HEK293 (cell line): Measurements from ENCODE around the gene LATS1.
A peak's percentile ranks its signal among the peaks of the same experiment; 100 is the strongest.

Experiments used
- CTCF ChIA-PET: fragments of 350-600 bp; formaldehyde crosslinking; extraction: SDS; loops from one replicate; lab custom pipeline; 2021; ENCODE audit warnings: antibody characterized with exemption; lab: Yijun Ruan, JAX
- POLR2A ChIA-PET: fragments of 300-600 bp; formaldehyde crosslinking; extraction: SDS; loops from one replicate; lab custom pipeline; 2020; ENCODE audit warnings: antibody characterized with exemption, inconsistent platforms; lab: Yijun Ruan, JAX
- H3K27ac ChIP-seq: fragments of 200-500 bp; sonication (Bioruptor generic); 2 replicates; pipeline ENCODE4 v1.5.1; 2014; ENCODE audit warnings: low read depth, low read length, control low read depth, inconsistent platforms; ENCODE audit errors: extremely low read depth
- H3K36me3 ChIP-seq, 2 experiments: fragments of 200-500 bp in 1 of 2; sonication (Bioruptor generic) in 1 of 2; 1 replicate in 1 of 2; 2 replicates in 1 of 2; pipeline ENCODE4 v1.5.1; 2014 to 2017; ENCODE audit warnings: inconsistent platforms in 2 of 2, low read length in 2 of 2; ENCODE audit not compliant: control insufficient read depth in 2 of 2, insufficient read depth in 1 of 2
- H3K4me1 ChIP-seq: fragments of 200-500 bp; sonication (Bioruptor generic); 2 replicates; pipeline ENCODE4 v1.5.1; 2014; ENCODE audit warnings: mild to moderate bottlenecking, low read length, inconsistent platforms; ENCODE audit not compliant: control insufficient read depth, insufficient read depth
- H3K4me3 ChIP-seq: 2 replicates; pipeline ENCODE4 v1.5.1; 2011; ENCODE audit warnings: low read depth, mild to moderate bottlenecking, control low read depth, low read length, moderate library complexity
- H3K9me3 ChIP-seq: fragments of 200-500 bp; sonication (Bioruptor generic); 2 replicates; pipeline ENCODE4 v1.5.1; 2014; ENCODE audit warnings: low read depth, low read length, inconsistent platforms; ENCODE audit not compliant: control insufficient read depth, insufficient read depth
- EGR2 ChIP-seq: fragments of 450-650 bp; formaldehyde crosslinking; IDR thresholded peaks from 2 replicates; pipeline ENCODE4 v1.5.1; 2016; ENCODE audit warnings: low read depth, missing biosample characterization, missing genetic modification characterization
- KLF16 ChIP-seq: fragments of 450-650 bp; formaldehyde crosslinking; IDR thresholded peaks from 2 replicates; pipeline ENCODE4 v1.5.1; 2017; ENCODE audit warnings: missing biosample characterization, missing genetic modification characterization
- KLF9 ChIP-seq: fragments of 450-650 bp; formaldehyde crosslinking; IDR thresholded peaks from 2 replicates; pipeline ENCODE4 v1.5.1; 2016; ENCODE audit warnings: missing biosample characterization, missing genetic modification characterization, low read depth
- OVOL3 ChIP-seq: fragments of 450-650 bp; formaldehyde crosslinking; IDR thresholded peaks from 2 replicates; pipeline ENCODE4 v1.5.1; 2016; ENCODE audit warnings: missing biosample characterization, missing genetic modification characterization
- PRDM1 ChIP-seq: fragments of 450-650 bp; formaldehyde crosslinking; IDR thresholded peaks from 2 replicates; pipeline ENCODE4; 2016; ENCODE audit warnings: missing biosample characterization, missing genetic modification characterization
- REPIN1 ChIP-seq: fragments of 450-650 bp; formaldehyde crosslinking; IDR thresholded peaks from 2 replicates; pipeline ENCODE4 v1.5.1; 2017; ENCODE audit warnings: missing biosample characterization, missing genetic modification characterization, low read depth
- ZBTB20 ChIP-seq: fragments of 450-650 bp; formaldehyde crosslinking; IDR thresholded peaks from 2 replicates; pipeline ENCODE4 v1.5.1; 2016; ENCODE audit warnings: missing biosample characterization, missing genetic modification characterization
- ZNF121 ChIP-seq: fragments of 450-650 bp; formaldehyde crosslinking; IDR thresholded peaks from 2 replicates; pipeline ENCODE4 v1.5.1; 2016; ENCODE audit warnings: missing biosample characterization, missing genetic modification characterization
- ZNF16 ChIP-seq: fragments of 450-650 bp; formaldehyde crosslinking; IDR thresholded peaks from 2 replicates; pipeline ENCODE4 v1.5.1; 2016; ENCODE audit warnings: low read depth, missing biosample characterization, missing genetic modification characterization
- ZNF2 ChIP-seq: fragments of 450-650 bp; formaldehyde crosslinking; IDR thresholded peaks from 2 replicates; pipeline ENCODE4 v1.5.1; 2016; ENCODE audit warnings: missing biosample characterization, missing genetic modification characterization
- ZNF239 ChIP-seq: fragments of 450-650 bp; formaldehyde crosslinking; IDR thresholded peaks from 2 replicates; pipeline ENCODE4 v1.5.1; 2016; ENCODE audit warnings: missing biosample characterization, missing genetic modification characterization
- ZNF266 ChIP-seq: fragments of 450-650 bp; formaldehyde crosslinking; IDR thresholded peaks from 2 replicates; pipeline ENCODE4 v1.5.1; 2016; ENCODE audit warnings: missing biosample characterization, missing genetic modification characterization, low read depth
- ZNF274 ChIP-seq, 2 experiments: fragments of 200-500 bp in 1 of 2; fragments of 450-650 bp in 1 of 2; sonication (Bioruptor generic) in 1 of 2; formaldehyde crosslinking in 1 of 2; IDR thresholded peaks; 2 replicates each; pipeline versions ENCODE4 v1.5.1 to v1.6.1; 2014 to 2016; ENCODE audit warnings: borderline replicate concordance in 1 of 2, inconsistent platforms in 1 of 2, low read length in 1 of 2, missing biosample characterization in 1 of 2, missing genetic modification characterization in 1 of 2
- ZNF366 ChIP-seq: fragments of 450-650 bp; formaldehyde crosslinking; conservative IDR thresholded peaks from 2 replicates; pipeline ENCODE4 v1.5.1; 2016; ENCODE audit warnings: missing biosample characterization, missing genetic modification characterization
- ZNF426 ChIP-seq: fragments of 450-650 bp; formaldehyde crosslinking; IDR thresholded peaks from 2 replicates; pipeline ENCODE4 v1.5.1; 2017; ENCODE audit warnings: missing biosample characterization, missing genetic modification characterization, mild to moderate bottlenecking, inconsistent platforms, moderate library complexity
- ZNF501 ChIP-seq: fragments of 450-650 bp; formaldehyde crosslinking; IDR thresholded peaks from 2 replicates; pipeline ENCODE4 v1.5.1; 2016; ENCODE audit warnings: missing biosample characterization, missing genetic modification characterization
- ZNF530 ChIP-seq: fragments of 450-650 bp; formaldehyde crosslinking; IDR thresholded peaks from 2 replicates; pipeline ENCODE4 v1.5.1; 2016; ENCODE audit warnings: low read depth, missing biosample characterization, missing genetic modification characterization
- ZNF548 ChIP-seq: fragments of 450-650 bp; formaldehyde crosslinking; IDR thresholded peaks from 2 replicates; pipeline ENCODE4 v1.5.1; 2016; ENCODE audit warnings: missing biosample characterization, missing genetic modification characterization
- ZNF610 ChIP-seq: fragments of 450-650 bp; formaldehyde crosslinking; IDR thresholded peaks from 2 replicates; pipeline ENCODE4 v1.5.1; 2016; ENCODE audit warnings: missing biosample characterization, missing genetic modification characterization, borderline replicate concordance
- ZNF621 ChIP-seq: fragments of 450-650 bp; formaldehyde crosslinking; IDR thresholded peaks from 2 replicates; pipeline ENCODE4 v1.5.1; 2017; ENCODE audit warnings: missing biosample characterization, missing genetic modification characterization
- ZNF624 ChIP-seq: fragments of 450-650 bp; formaldehyde crosslinking; IDR thresholded peaks from 2 replicates; pipeline ENCODE4 v1.5.1; 2017; ENCODE audit warnings: missing biosample characterization, missing genetic modification characterization
- ZNF654 ChIP-seq: fragments of 450-650 bp; formaldehyde crosslinking; IDR thresholded peaks from 2 replicates; pipeline ENCODE4 v1.5.1; 2016; ENCODE audit warnings: low read depth, missing biosample characterization, missing genetic modification characterization
- TF ChIP-seq, protein P1 (sequence below): fragments of 450-650 bp; formaldehyde crosslinking; IDR thresholded peaks from 2 replicates; pipeline ENCODE4 v1.5.1; 2016; ENCODE audit warnings: missing biosample characterization, missing genetic modification characterization
- TF ChIP-seq, protein P2 (sequence below): fragments of 450-650 bp; formaldehyde crosslinking; IDR thresholded peaks from 2 replicates; pipeline ENCODE4 v1.5.1; 2016; ENCODE audit warnings: missing biosample characterization, missing genetic modification characterization
- TF ChIP-seq, protein P3 (sequence below): fragments of 450-650 bp; formaldehyde crosslinking; IDR thresholded peaks from 2 replicates; pipeline ENCODE4 v1.5.1; 2017; ENCODE audit warnings: missing biosample characterization, mild to moderate bottlenecking, missing genetic modification characterization, moderate library complexity

The LATS1 gene

DNA sequence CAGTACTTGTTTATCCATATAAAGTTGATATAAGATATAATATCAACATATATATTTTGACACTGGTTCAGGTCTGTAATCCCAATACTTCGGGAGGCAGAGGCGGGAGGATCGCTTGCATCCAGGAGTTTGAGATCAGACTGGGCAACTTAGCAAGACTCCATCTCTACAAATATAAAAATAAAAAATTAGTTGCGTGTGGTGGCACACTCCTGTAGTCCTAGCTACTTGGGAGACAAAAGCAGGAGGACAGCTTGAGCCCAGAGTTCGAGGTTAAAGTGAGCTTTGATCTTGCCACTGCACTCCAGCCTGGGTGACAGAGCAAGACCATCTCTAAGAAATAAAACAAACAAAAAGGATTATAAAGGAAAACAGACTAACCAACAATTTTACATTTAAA lies 60.5 kb downstream of the LATS1 start:
- ChIA-PET POLR2A (no interaction called here), CTCF (no interaction called here)
- Histone ChIP-seq H3K9me3 (no peaks in the 10 kb centered on the region), H3K36me3 (peaks cover 8 to 48% of the 10 kb centered on the region in 2 experiments), H3K4me1 (no peaks in the 10 kb centered on the region), H3K27ac (no peak overlapping the region), H3K4me3 (no peak overlapping the region)
- TF ChIP-seq, protein P1, sequence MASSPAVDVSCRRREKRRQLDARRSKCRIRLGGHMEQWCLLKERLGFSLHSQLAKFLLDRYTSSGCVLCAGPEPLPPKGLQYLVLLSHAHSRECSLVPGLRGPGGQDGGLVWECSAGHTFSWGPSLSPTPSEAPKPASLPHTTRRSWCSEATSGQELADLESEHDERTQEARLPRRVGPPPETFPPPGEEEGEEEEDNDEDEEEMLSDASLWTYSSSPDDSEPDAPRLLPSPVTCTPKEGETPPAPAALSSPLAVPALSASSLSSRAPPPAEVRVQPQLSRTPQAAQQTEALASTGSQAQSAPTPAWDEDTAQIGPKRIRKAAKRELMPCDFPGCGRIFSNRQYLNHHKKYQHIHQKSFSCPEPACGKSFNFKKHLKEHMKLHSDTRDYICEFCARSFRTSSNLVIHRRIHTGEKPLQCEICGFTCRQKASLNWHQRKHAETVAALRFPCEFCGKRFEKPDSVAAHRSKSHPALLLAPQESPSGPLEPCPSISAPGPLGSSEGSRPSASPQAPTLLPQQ = no peak
- TF ChIP-seq ZNF426 (tag by site-specific recombination) (no peak), ZNF239 (tag by site-specific recombination) (no peak), ZNF2 (tag by site-specific recombination) (no peak), PRDM1 (no peak), ZNF121 (tag by site-specific recombination) (peak; percentile 37; the same call in 1 of the 2 replicates)
- TF ChIP-seq, protein P2, sequence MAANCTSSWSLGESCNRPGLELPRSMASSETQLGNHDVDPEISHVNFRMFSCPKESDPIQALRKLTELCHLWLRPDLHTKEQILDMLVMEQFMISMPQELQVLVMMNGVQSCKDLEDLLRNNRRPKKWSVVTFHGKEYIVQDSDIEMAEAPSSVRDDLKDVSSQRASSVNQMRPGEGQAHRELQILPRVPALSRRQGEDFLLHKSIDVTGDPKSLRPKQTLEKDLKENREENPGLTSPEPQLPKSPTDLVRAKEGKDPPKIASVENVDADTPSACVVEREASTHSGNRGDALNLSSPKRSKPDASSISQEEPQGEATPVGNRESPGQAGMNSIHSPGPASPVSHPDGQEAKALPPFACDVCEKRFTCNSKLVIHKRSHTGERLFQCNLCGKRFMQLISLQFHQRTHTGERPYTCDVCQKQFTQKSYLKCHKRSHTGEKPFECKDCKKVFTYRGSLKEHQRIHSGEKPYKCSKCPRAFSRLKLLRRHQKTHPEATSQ = no peak

DNA sequence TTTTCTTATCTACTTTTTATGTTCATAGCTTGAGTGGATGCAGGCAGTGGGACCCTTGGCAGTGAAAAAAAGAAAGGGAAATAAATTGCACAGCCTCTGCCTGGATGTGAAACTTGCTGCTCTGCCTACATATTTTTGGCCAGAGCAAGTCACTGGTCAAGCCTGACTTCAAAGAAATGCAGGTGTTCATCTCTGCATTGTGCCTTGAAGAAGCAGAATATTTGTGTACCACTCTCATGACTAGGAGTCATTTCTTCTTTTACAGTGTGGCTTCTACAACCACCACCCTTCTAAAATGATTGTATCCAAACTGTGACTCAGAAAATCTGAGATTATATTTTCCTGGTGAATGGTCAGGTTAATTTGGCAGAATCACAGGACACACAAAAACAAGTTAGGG lies 66.8 kb downstream of the LATS1 start:
- Histone ChIP-seq H3K36me3 (peaks cover 0 to 3% of the 10 kb centered on the region in 2 experiments; a peak in 1 of 3 replicates), H3K27ac (no peak overlapping the region), H3K9me3 (no peaks in the 10 kb centered on the region), H3K4me3 (no peak overlapping the region)
- POLR2A ChIA-PET = interaction anchor here (1.1 kb wide), 1 partner anchor 9 kb away, joined by 3 read pairs; no protein-coding TSS in a partner anchor
- no peak for TF ChIP-seq EGR2 (tag by site-specific recombination)
- no peak for TF ChIP-seq ZNF624 (tag by site-specific recombination)
- no peak for TF ChIP-seq KLF9
- no peak for TF ChIP-seq ZNF654 (tag by site-specific recombination)
- TF ChIP-seq, protein P3, sequence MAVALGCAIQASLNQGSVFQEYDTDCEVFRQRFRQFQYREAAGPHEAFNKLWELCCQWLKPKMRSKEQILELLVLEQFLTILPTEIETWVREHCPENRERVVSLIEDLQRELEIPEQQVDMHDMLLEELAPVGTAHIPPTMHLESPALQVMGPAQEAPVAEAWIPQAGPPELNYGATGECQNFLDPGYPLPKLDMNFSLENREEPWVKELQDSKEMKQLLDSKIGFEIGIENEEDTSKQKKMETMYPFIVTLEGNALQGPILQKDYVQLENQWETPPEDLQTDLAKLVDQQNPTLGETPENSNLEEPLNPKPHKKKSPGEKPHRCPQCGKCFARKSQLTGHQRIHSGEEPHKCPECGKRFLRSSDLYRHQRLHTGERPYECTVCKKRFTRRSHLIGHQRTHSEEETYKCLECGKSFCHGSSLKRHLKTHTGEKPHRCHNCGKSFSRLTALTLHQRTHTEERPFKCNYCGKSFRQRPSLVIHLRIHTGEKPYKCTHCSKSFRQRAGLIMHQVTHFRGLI (tag by site-specific recombination) = no peak
- no peak for TF ChIP-seq ZNF16
- no peak for TF ChIP-seq ZNF274 (IDR thresholded peaks at IDR 0.05; ENCODE audit: low read length)
- no peak for TF ChIP-seq ZNF274 (tag by site-specific recombination; IDR thresholded peaks at IDR 0.05; ENCODE audit: borderline replicate concordance)
- no peak for TF ChIP-seq ZNF266 (tag by site-specific recombination)
- TF ChIP-seq ZNF530 (tag by site-specific recombination) = no peak
- no peak for TF ChIP-seq REPIN1 (tag by site-specific recombination)
- TF ChIP-seq ZNF501 (tag by site-specific recombination) = no peak
- TF ChIP-seq ZNF548 (tag by site-specific recombination) = no peak
- TF ChIP-seq ZNF610 (tag by site-specific recombination) = no peak
- no peak for TF ChIP-seq PRDM1
- no peak for TF ChIP-seq OVOL3
- no peak for TF ChIP-seq KLF16 (tag by site-specific recombination)
- TF ChIP-seq ZNF621 (tag by site-specific recombination) = no peak
- no peak for TF ChIP-seq ZBTB20 (tag by site-specific recombination)
- TF ChIP-seq ZNF366 = no peak
- TF ChIP-seq, all 188 proteins: peak for 0
- H3K4me1 ChIP-seq = peaks cover 4% of the 10 kb centered on the region
- CTCF ChIA-PET = interaction anchor here (0.6 to 0.8 kb wide), 2 partner anchors 37 to 137 kb away, joined by 3 read pairs; no protein-coding TSS in a partner anchor
